CD8-positive, alpha-beta memory T cell (primary cell): ENCODE data around the gene UPF2. TPM values are rescaled to one million over a fixed set of nuclear protein-coding genes. Genes with fewer than 3 reads are reported as not detected.

Experiments used
- CTCF ChIA-PET: fragments of 350-600 bp; sonication (Branson Sonifier 250); formaldehyde crosslinking; loops from one replicate; lab custom pipeline; 2021; ENCODE audit warnings: antibody characterized with exemption; lab: Charles Lee
- POLR2A ChIA-PET: fragments of 350-600 bp; sonication (Branson Sonifier 250); formaldehyde crosslinking; loops from one replicate; lab custom pipeline; 2021; ENCODE audit warnings: antibody characterized with exemption; lab: Charles Lee
- DNase-seq, 5 donors: peaks; one replicate each; pipeline versions ENCODE4 v3.0.0 to v3.0.0-alpha.2; 2020 to 2022; ENCODE audit warnings: mixed read lengths in 1 of 5
- H3K27ac ChIP-seq: one replicate; pipeline ENCODE4 v1.7.0; 2013; ENCODE audit warnings: low read depth, mild to moderate bottlenecking, low read length, moderate library complexity
- H3K27me3 ChIP-seq: 2 replicates; pipeline ENCODE4 v1.7.0; 2013; ENCODE audit warnings: low read length, mild to moderate bottlenecking; ENCODE audit not compliant: insufficient read depth, poor library complexity, severe bottlenecking
- H3K36me3 ChIP-seq: 2 replicates; pipeline ENCODE4 v1.7.0; 2013; ENCODE audit warnings: mild to moderate bottlenecking, low read length, moderate library complexity; ENCODE audit not compliant: insufficient read depth
- H3K4me1 ChIP-seq: 2 replicates; pipeline ENCODE4 v1.7.0; 2013; ENCODE audit warnings: mild to moderate bottlenecking, low read length, moderate library complexity; ENCODE audit not compliant: insufficient read depth
- H3K4me3 ChIP-seq: 2 replicates; pipeline ENCODE4 v1.7.0; 2013; ENCODE audit warnings: mild to moderate bottlenecking, low read length
- H3K9me3 ChIP-seq: 2 replicates; pipeline ENCODE4 v1.7.0; 2013; ENCODE audit warnings: mild to moderate bottlenecking, low read length
- H3K27ac Mint-ChIP-seq, 8 donors: one replicate each; pipeline ENCODE4 v1.8.0; 2020 to 2021; ENCODE audit warnings: mixed read lengths in 8 of 8, mild to moderate bottlenecking in 6 of 8, inconsistent platforms in 3 of 8, moderate library complexity in 3 of 8
- H3K27me3 Mint-ChIP-seq, 2 donors: one replicate each; pipeline ENCODE4 v1.8.0; 2020 to 2021; ENCODE audit warnings: mixed read lengths in 2 of 2, mild to moderate bottlenecking in 1 of 2, moderate library complexity in 1 of 2
- H3K36me3 Mint-ChIP-seq, 3 donors: one replicate each; pipeline ENCODE4 v1.8.0; 2020 to 2021; ENCODE audit warnings: mixed read lengths in 3 of 3, inconsistent platforms in 1 of 3, mild to moderate bottlenecking in 1 of 3
- H3K4me1 Mint-ChIP-seq, 3 donors: one replicate each; pipeline ENCODE4 v1.8.0; 2020 to 2021; ENCODE audit warnings: mixed read lengths in 3 of 3, inconsistent platforms in 1 of 3, mild to moderate bottlenecking in 1 of 3
- H3K4me3 Mint-ChIP-seq, 7 donors: one replicate each; pipeline ENCODE4 v1.8.0; 2020 to 2021; ENCODE audit warnings: mixed read lengths in 7 of 7, mild to moderate bottlenecking in 6 of 7, moderate library complexity in 4 of 7, inconsistent platforms in 2 of 7
- H3K9me3 Mint-ChIP-seq, 5 donors: one replicate each; pipeline ENCODE4 v1.8.0; 2020 to 2022; ENCODE audit warnings: mixed read lengths in 5 of 5, mild to moderate bottlenecking in 3 of 5, moderate library complexity in 2 of 5, inconsistent platforms in 1 of 5
- polyA plus RNA-seq: library from polyadenylated mRNA; unstranded; fragments of 300-500 nt; fragmentation: Illumina TruSeq; gene quantifications from one replicate; pipeline ENCODE4 v1.2.3, GENCODE V29; 2021
- total RNA-seq, 2 experiments: library from RNA; stranded (reverse); gene quantifications; one replicate each; pipeline ENCODE4 v1.2.3, GENCODE V29; 2021

Gene UPF2
- total and polyA plus RNA-seq, 3 experiments from 2014 or later: 18.5 to 42.4 (median 39.8) TPM

- no peaks in the 10 kb centered on the region for H3K9me3 ChIP-seq
- H3K27me3 ChIP-seq: no peaks in the 10 kb centered on the region
- H3K27ac ChIP-seq: no peak overlapping the region
- H3K4me3 Mint-ChIP-seq: no peak overlapping the region
- peaks cover 26% of the 10 kb centered on the region for H3K4me1 ChIP-seq
- H3K9me3 Mint-ChIP-seq: no peaks in the 10 kb centered on the region
- H3K36me3 Mint-ChIP-seq: no peaks in the 10 kb centered on the region
- POLR2A ChIA-PET: no interaction called here
- H3K4me3 ChIP-seq: no peak overlapping the region
- CTCF ChIA-PET: no interaction called here
- no peak for DNase-seq
- H3K36me3 ChIP-seq: no peaks in the 10 kb centered on the region
- H3K27ac Mint-ChIP-seq: no peak overlapping the region
- H3K27me3 Mint-ChIP-seq: peaks cover 0 to 9% of the 10 kb centered on the region in 2 donors
- H3K4me1 Mint-ChIP-seq: peaks cover 14 to 37% (median 30%) of the 10 kb centered on the region in 3 donors
Measured at GRCh38 chr10:11870461-11870780, 172.2 kb downstream of the UPF2 start.

Other genes starting within 250 kb of the UPF2 start
- 1 to 10 TPM; 1.5 to 2.4 TPM for gene PROSER2, start 219.5 kb downstream of the UPF2 start, total RNA-seq
- gene PROSER2, start 219.5 kb downstream of the UPF2 start, polyA plus RNA-seq: 1.7 TPM
- gene DHTKD1, start 26.1 kb upstream of the UPF2 start, total RNA-seq: 10 to 100 TPM; 11.1 to 13.9 TPM
- gene DHTKD1, start 26.1 kb upstream of the UPF2 start, polyA plus RNA-seq: 9.2 TPM
- gene SEC61A2, start 86.9 kb upstream of the UPF2 start, total RNA-seq: 10 to 100 TPM; 12.5 to 13.6 TPM
- 2.5 TPM for gene SEC61A2, start 86.9 kb upstream of the UPF2 start, polyA plus RNA-seq
- gene NUDT5, start 153.1 kb upstream of the UPF2 start, total RNA-seq: 100 to 1,000 TPM; 119 to 125 TPM
- 61.4 TPM for gene NUDT5, start 153.1 kb upstream of the UPF2 start, polyA plus RNA-seq
- gene CDC123, start 153.4 kb upstream of the UPF2 start, total RNA-seq: 100 to 1,000 TPM; 161 to 162 TPM
- gene CDC123, start 153.4 kb upstream of the UPF2 start, polyA plus RNA-seq: 97.5 TPM